Measurements from ENCODE around the gene WWOX.

- TF ChIP-seq TAF1 (IDR thresholded peaks at IDR 0.05; ENCODE audit: borderline replicate concordance, insufficient read depth, low read length), result no peak
- no peak for TF ChIP-seq POLR2AphosphoS5 (IDR thresholded peaks at IDR 0.05; ENCODE audit: low read depth, low read length)
Observed at GRCh38 chr16:78294538-78295225, 195.2 kb downstream of the WWOX start.
